ENCODE data around the gene WDR45B.

- TF ChIP-seq POLR2A (IDR thresholded peaks at IDR 0.05; ENCODE audit: low read depth): no peak
- TF ChIP-seq, protein P1, sequence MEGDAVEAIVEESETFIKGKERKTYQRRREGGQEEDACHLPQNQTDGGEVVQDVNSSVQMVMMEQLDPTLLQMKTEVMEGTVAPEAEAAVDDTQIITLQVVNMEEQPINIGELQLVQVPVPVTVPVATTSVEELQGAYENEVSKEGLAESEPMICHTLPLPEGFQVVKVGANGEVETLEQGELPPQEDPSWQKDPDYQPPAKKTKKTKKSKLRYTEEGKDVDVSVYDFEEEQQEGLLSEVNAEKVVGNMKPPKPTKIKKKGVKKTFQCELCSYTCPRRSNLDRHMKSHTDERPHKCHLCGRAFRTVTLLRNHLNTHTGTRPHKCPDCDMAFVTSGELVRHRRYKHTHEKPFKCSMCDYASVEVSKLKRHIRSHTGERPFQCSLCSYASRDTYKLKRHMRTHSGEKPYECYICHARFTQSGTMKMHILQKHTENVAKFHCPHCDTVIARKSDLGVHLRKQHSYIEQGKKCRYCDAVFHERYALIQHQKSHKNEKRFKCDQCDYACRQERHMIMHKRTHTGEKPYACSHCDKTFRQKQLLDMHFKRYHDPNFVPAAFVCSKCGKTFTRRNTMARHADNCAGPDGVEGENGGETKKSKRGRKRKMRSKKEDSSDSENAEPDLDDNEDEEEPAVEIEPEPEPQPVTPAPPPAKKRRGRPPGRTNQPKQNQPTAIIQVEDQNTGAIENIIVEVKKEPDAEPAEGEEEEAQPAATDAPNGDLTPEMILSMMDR (IDR thresholded peaks at IDR 0.05): no peak
These were observed 65.5 kb downstream of the WDR45B start for GRCh38 chr17:82582709-82583108.

Measured in esophagus muscularis mucosa (tissue), 3 donors.